Neural cell (in vitro differentiated cells): ENCODE measurements around the gene ARL13A. TPM values are rescaled to one million over a fixed set of nuclear protein-coding genes. Genes with fewer than 3 reads are reported as not detected.

ENCODE experiments used
- H2AFZ ChIP-seq: fragments of 200-600, 300-800 bp; sonication (generic), shearing (Covaris generic); 2 replicates; pipeline ENCODE4 v1.6.0; 2014; ENCODE audit warnings: low read depth, mild to moderate bottlenecking, antibody characterized with exemption, low read length, moderate library complexity
- H3F3A ChIP-seq: fragments of 200-600 bp; shearing (Covaris generic); 2 replicates; pipeline ENCODE4 v1.6.1; 2016; ENCODE audit warnings: mild to moderate bottlenecking, moderate library complexity, mixed read lengths, antibody characterized with exemption, low read length; ENCODE audit not compliant: insufficient read depth, poor library complexity, severe bottlenecking
- H3K27ac ChIP-seq: fragments of 200-600, 300-800 bp; sonication (generic), shearing (Covaris generic); 2 replicates; pipeline ENCODE4 v1.5.1; 2014; ENCODE audit warnings: mild to moderate bottlenecking, low read length, moderate library complexity
- H3K27me3 ChIP-seq: fragments of 300-800, 200-600 bp; sonication (generic), shearing (Covaris generic); 2 replicates; pipeline ENCODE4 v1.6.0; 2014; ENCODE audit warnings: mild to moderate bottlenecking, low read depth, low read length, moderate library complexity; ENCODE audit not compliant: insufficient read depth
- H3K36me3 ChIP-seq: fragments of 300-800, 200-600 bp; sonication (generic), shearing (Covaris generic); 2 replicates; pipeline ENCODE4 v1.5.1; 2014; ENCODE audit warnings: mild to moderate bottlenecking, antibody characterized with exemption, low read length, moderate library complexity; ENCODE audit not compliant: insufficient read depth
- H3K4me2 ChIP-seq: fragments of 300-800, 200-600 bp; sonication (generic), shearing (Covaris generic); 2 replicates; pipeline ENCODE4 v1.6.0; 2014; ENCODE audit warnings: mild to moderate bottlenecking, low read length
- H3K4me3 ChIP-seq: fragments of 300-800, 200-600 bp; sonication (generic), shearing (Covaris generic); 2 replicates; pipeline ENCODE4 v1.5.1; 2014; ENCODE audit warnings: mild to moderate bottlenecking, low read length, moderate library complexity
- H3K79me2 ChIP-seq: fragments of 200-600 bp; shearing (Covaris generic); replicated peaks from 2 replicates; pipeline ENCODE4 v1.6.0; 2014; ENCODE audit warnings: mild to moderate bottlenecking, low read length, moderate library complexity; ENCODE audit not compliant: insufficient read depth
- H3K9ac ChIP-seq: fragments of 300-800, 200-600 bp; sonication (generic), shearing (Covaris generic); 2 replicates; pipeline ENCODE4 v1.6.1; 2016; ENCODE audit warnings: mild to moderate bottlenecking, low read length, mixed read lengths
- H3K9me2 ChIP-seq: fragments of 200-600 bp; shearing (Covaris generic); 2 replicates; pipeline ENCODE4 v1.6.1; 2016; ENCODE audit warnings: mild to moderate bottlenecking, low read length, mixed read lengths; ENCODE audit not compliant: insufficient read depth
- H3K9me3 ChIP-seq: fragments of 200-600, 300-800 bp; sonication (generic), shearing (Covaris generic); 2 replicates; pipeline ENCODE4 v1.6.1; 2016; ENCODE audit warnings: mild to moderate bottlenecking, mixed run types, low read length, moderate library complexity, mixed read lengths
- H4K20me1 ChIP-seq: fragments of 200-600 bp; shearing (Covaris generic); 2 replicates; pipeline ENCODE4 v1.6.1; 2016; ENCODE audit warnings: mild to moderate bottlenecking, mixed run types; ENCODE audit not compliant: insufficient read depth
- CTCF ChIP-seq: fragments of 450-650 bp; IDR thresholded peaks from 2 replicates; pipeline ENCODE4 v1.5.1; 2014; ENCODE audit warnings: antibody characterized with exemption, mild to moderate bottlenecking, moderate library complexity; ENCODE audit not compliant: poor library complexity, severe bottlenecking
- EP300 ChIP-seq: fragments of 450-650 bp; conservative IDR thresholded peaks from 2 replicates; pipeline ENCODE4 v1.6.1; 2014; ENCODE audit warnings: antibody characterized with exemption, mild to moderate bottlenecking, moderate library complexity; ENCODE audit not compliant: poor library complexity, severe bottlenecking
- EZH2 ChIP-seq: fragments of 200-600, 300-800 bp; shearing (Covaris generic), sonication (generic); IDR thresholded peaks from 2 replicates; pipeline ENCODE4 v1.6.1; 2014; ENCODE audit warnings: antibody characterized with exemption, low read length, borderline replicate concordance, mild to moderate bottlenecking; ENCODE audit not compliant: insufficient read depth, poor library complexity, severe bottlenecking
- MXI1 ChIP-seq: fragments of 450-650 bp; conservative IDR thresholded peaks from 2 replicates; pipeline ENCODE4 v1.6.1; 2014; ENCODE audit warnings: antibody characterized with exemption, mild to moderate bottlenecking; ENCODE audit not compliant: poor library complexity, severe bottlenecking
- POLR2AphosphoS5 ChIP-seq: IDR thresholded peaks from 2 replicates; pipeline ENCODE4 v1.6.1; 2012
- RAD21 ChIP-seq: fragments of 450-650 bp; conservative IDR thresholded peaks from 2 replicates; pipeline ENCODE4 v1.6.1; 2014; ENCODE audit warnings: antibody characterized with exemption, mild to moderate bottlenecking, moderate library complexity
- REST ChIP-seq: IDR thresholded peaks from 2 replicates; pipeline ENCODE4 v1.6.1; 2012; ENCODE audit warnings: borderline replicate concordance
- SMC3 ChIP-seq: fragments of 450-650 bp; conservative IDR thresholded peaks from 2 replicates; pipeline ENCODE4 v1.6.1; 2014; ENCODE audit warnings: antibody characterized with exemption, mild to moderate bottlenecking, moderate library complexity; ENCODE audit not compliant: poor library complexity
- TAF1 ChIP-seq: IDR thresholded peaks from 2 replicates; pipeline ENCODE4 v1.6.1; 2012; ENCODE audit warnings: low read depth
- polyA plus RNA-seq: library from polyadenylated mRNA; depleted of rRNA; stranded (reverse); fragments of >200 nt; gene quantifications from 2 replicates; pipeline ENCODE4 v1.2.3, GENCODE V29; 2014

Gene ARL13A
- polyA plus RNA-seq, 1 donor from 2014 or later = not detected

- no peaks in the 10 kb centered on the region for H4K20me1 ChIP-seq
- no peaks in the 10 kb centered on the region for H3K9me3 ChIP-seq
- H3F3A ChIP-seq = no peaks in the 10 kb centered on the region
- H3K27me3 ChIP-seq = no peaks in the 10 kb centered on the region
- TF ChIP-seq RAD21 (no peak), REST (no peak), SMC3 (no peak), EZH2 (no peak), EP300 (no peak), TAF1 (no peak), POLR2AphosphoS5 (no peak), MXI1 (no peak), CTCF (no peak)
- H3K27ac ChIP-seq = no peak overlapping the region
- no peaks in the 10 kb centered on the region for H3K9me2 ChIP-seq
- no peak overlapping the region for H2AFZ ChIP-seq
- H3K4me3 ChIP-seq = no peak overlapping the region
- no peaks in the 10 kb centered on the region for H3K79me2 ChIP-seq
- no peak overlapping the region for H3K4me2 ChIP-seq
- H3K36me3 ChIP-seq = no peaks in the 10 kb centered on the region
- H3K9ac ChIP-seq = no peak overlapping the region
These were observed 24.9 kb upstream of the ARL13A start for GRCh38 chrX:100944601-100945000.

GRCh38 chrX:100946299-100946927 is 23.1 kb upstream of the ARL13A start:
- Histone ChIP-seq H3F3A (no peaks in the 10 kb centered on the region), H3K79me2 (no peaks in the 10 kb centered on the region), H3K27ac (no peak overlapping the region), H3K4me2 (no peak overlapping the region), H3K9me2 (no peaks in the 10 kb centered on the region), H3K9me3 (no peaks in the 10 kb centered on the region), H3K9ac (no peak overlapping the region), H3K36me3 (no peaks in the 10 kb centered on the region), H2AFZ (no peak overlapping the region), H3K27me3 (no peaks in the 10 kb centered on the region), H3K4me3 (no peak overlapping the region), H4K20me1 (no peaks in the 10 kb centered on the region)
- TF ChIP-seq REST = no peak
- no peak for TF ChIP-seq RAD21
- no peak for TF ChIP-seq EP300
- TF ChIP-seq EZH2 = no peak
- TF ChIP-seq SMC3 = no peak
- TF ChIP-seq TAF1 = no peak
- TF ChIP-seq POLR2AphosphoS5 = no peak
- TF ChIP-seq MXI1 = no peak
- no peak for TF ChIP-seq CTCF
